Activated CD4-positive, CD25-positive, alpha-beta regulatory T cell (primary cell): ENCODE data around the gene DDI2.

Experiments used
- DNase-seq, 4 experiments: peaks; one replicate each; lab custom pipeline; 2025; lab: John Stamatoyannopoulos, UW

The DDI2 gene

GRCh38 chr1:15702722-15703550 lies 85.7 kb downstream of the DDI2 start:
- no peak for DNase-seq

GRCh38 chr1:15703562-15703961 lies 86.3 kb downstream of the DDI2 start:
- no peak for DNase-seq

DNA sequence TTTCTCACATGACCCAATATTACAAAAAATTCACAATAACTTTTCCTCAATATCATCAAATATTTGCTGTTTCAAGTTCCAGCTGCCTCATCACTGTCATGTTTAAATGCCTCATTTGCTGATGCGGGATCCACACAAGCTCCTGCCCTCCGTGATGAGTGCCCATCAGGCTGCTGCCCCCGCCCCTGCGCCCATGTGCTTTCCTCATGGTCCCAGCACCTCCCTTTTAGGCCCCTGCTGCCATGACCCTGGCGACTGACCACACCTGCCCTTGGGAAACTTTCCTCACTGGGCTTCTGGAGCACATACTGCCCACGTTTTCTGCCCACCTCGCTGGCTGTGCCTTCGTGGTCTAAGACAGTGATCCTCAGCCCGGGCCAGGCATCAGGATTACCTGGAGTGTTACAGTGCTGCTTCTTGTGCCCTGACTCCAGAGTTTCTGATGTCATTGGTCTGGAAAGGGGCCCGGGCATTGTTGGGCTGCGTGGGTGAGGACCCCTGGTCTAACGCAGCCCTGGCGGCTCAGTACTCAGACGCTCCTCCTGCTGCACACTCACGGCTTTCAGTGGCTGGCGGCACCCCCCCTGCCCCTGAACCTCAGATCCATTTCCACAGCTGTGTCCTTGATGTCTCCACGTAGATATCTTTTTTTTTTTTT lies 87.4 kb downstream of the DDI2 start:
- DNase-seq: no peak

DNA sequence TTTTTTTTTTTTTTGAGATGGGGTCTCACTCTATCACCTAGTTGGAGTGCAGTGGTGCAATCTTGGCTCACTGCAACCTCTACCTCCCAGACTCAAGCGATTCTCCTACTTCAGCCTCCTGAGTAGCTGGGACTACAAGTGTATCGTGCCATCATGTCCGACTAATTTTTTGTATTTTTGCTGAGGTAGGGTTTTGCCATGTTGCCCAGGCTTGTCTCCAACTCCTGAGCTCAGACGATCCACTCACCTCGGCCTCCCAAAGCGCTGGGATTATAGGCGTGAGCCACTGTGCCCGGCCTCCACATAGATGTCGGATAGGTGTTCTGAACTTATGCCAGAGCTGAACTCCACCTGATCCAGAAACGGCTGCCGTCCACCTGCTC lies 87.9 kb downstream of the DDI2 start:
- DNase-seq: no peak

- no peak for DNase-seq
Measured at GRCh38 chr1:15706751-15707150, 89.5 kb downstream of the DDI2 start.

DNA sequence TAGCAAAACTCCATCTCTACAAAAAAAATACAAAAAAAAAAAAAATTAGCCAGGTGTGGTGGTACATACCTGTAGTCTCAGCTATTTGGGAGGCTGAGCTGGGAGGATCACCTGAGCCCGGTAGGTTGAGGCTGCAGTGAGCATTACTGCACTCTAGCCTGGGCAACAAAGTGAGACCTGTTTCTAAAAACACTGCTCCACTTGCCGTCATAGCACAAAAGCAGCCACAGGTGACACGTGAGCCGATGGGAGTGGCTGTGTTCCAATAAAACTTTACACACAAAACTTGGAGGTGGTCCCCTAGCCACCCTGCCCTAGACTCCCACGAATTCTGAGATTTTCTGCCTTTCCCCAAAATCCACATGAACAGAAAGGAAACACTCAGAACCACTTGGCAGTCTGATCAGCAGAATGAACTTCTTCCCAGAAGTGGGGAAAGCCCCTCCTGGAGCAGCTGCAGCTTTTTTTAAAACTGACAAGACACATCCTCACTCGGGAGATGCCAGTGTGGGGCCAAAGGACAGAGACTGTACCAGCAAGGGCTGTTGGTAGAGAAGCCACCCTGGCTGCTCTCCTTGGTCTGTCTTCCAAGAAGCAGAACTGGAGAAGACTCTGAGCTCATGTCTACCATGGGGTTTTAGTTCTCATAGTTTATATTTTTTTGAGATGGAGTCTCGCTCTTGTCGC lies 90.1 kb downstream of the DDI2 start:
- DNase-seq: no peak

DNA sequence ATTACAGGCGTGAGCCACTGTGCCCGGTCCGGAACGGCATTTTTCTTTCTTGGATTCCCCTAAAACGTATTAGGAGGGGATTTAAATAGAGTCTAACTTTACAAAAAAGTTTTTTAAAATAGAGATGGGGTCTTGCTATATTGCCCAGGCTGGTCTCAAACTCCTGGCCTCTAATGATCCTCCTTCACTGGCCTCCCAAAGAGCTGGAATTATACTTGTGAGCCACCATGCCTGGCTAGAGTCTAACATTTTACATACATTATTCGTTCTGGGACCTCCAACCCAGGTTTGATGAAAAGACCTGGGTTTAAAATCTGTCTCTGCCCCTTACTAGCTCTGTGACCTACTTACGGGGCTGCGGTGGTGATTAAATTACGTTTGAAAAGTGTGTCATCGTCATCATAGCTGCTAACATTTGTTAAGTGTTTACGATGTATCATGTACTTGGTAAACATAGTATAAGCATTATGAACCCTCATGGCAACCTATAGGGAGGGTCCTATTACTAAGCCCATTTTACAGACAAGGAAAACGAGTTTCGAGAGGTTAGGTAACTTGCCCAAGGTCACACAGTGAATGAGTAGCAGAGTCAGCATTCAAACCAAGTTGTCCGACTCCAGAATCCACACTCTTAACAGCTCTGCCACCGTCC lies 91.4 kb downstream of the DDI2 start:
- DNase-seq: no peak

DNA sequence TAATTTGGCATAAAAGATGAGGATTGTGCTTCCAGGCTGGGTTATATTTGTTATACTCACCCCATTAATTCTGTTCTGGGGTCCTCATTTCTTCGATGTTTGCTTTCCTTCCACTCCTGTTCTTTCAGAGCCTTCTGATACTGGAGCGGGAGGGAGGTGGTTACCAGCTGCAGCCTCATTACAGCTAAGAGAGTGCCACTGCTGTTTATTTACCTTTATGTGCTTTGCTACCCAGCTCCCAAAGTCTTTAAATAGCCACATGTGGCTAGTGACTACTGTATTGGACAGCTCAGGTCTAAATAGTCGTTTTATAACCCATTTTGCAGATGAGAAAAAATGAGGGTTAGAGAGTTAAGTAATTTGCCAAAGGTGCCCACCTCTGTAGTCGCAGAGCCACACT lies 92.0 kb downstream of the DDI2 start:
- DNase-seq: no peak

DNA sequence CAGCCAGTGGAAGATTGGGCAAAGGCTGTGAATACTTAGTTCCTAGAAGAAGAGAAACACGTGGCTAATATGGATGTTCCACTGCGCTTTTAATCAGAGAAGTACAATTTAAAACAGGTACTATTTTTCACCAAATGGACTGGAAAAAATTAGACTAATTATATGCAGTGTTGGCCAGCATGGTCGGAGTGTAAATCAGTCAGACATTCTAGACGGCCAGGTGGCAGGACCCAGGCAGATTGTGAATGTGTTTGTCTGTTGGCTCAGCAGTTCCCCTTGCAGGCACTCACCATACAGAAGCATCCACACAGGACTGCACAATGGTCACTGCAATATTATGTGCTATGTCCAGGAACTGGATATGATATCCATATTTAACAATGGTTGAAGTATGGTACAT lies 94.9 kb downstream of the DDI2 start:
- no peak for DNase-seq

- DNase-seq: no peak
Measured at GRCh38 chr1:15714406-15715136, 97.3 kb downstream of the DDI2 start.

- no peak for DNase-seq
Measured at GRCh38 chr1:15717418-15718125, 100.3 kb downstream of the DDI2 start.

- DNase-seq: no peak
Measured at GRCh38 chr1:15718199-15718601, 100.9 kb downstream of the DDI2 start.
